Measurements from ENCODE around the gene ZNF184. TPM values are rescaled to one million over a fixed set of nuclear protein-coding genes. Genes with fewer than 3 reads are reported as not detected.

Gene ZNF184
- total RNA-seq, 1 experiment from 2014 or later, result 7.1 TPM

DNA sequence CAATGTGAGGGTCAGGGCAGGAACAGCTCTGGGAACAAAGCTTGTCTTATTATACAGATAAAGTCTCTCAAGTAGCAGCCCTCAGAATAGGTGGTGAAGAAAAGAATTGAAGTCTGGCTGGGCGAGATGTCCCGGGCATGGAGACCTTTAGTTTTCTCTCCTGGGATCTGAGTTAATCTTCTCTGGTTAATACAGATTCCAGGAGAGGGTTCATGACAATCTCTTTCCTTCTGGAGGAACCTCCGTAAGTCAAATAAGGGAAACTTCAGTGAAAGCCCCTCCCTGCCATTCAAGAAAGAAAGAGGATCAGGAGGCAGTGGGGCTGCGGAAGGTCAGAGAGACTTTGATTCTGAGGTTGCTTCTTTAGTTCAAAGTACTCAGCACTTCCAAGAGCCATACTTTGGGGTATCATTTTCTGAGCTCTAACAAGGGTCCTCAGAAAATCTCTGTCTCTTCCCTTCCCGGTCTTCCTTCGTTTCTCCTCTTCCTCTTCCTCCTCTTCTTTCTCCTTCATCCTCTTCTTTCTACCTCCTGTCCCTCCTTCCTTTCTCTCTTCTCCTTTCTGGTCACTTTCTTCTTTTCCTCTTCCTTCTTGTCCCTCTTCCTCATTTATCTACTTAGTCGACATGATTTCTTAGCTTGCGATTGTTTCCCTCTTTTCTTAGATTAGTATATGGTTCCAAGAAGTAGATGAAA lies 4.6 kb upstream of the ZNF184 start:
- no peak for ATAC-seq
- H3K36me3 Mint-ChIP-seq, result no peaks in the 10 kb centered on the region
- no peak overlapping the region for H3K4me3 Mint-ChIP-seq
- no peak overlapping the region for H3K27ac Mint-ChIP-seq
- no peak for DNase-seq (ENCODE audit: low spot score)
- H3K9me3 Mint-ChIP-seq, result no peaks in the 10 kb centered on the region
- H3K4me1 Mint-ChIP-seq, result peaks cover 19% of the 10 kb centered on the region
- ChIA-PET CTCF (interaction anchor here (1.1 to 1.2 kb wide), 2 partner anchors 165 to 295 kb away, joined by 3 to 4 read pairs; partner anchors contain the start of gene POM121L2), POLR2A (no interaction called here)
- TF ChIP-seq ZNF263 (CRISPR knock-in tag; IDR thresholded peaks at IDR 0.05; ENCODE audit: low read depth) (no peak), NR2C2 (CRISPR knock-in tag; IDR thresholded peaks at IDR 0.05) (no peak), ATF2 (CRISPR knock-in tag; IDR thresholded peaks at IDR 0.05; ENCODE audit: borderline replicate concordance, low read depth) (no peak), SMAD4 (CRISPR knock-in tag; IDR thresholded peaks at IDR 0.05) (no peak), NFE2L1 (CRISPR knock-in tag; IDR thresholded peaks at IDR 0.05) (no peak)
- TF ChIP-seq, protein P1, sequence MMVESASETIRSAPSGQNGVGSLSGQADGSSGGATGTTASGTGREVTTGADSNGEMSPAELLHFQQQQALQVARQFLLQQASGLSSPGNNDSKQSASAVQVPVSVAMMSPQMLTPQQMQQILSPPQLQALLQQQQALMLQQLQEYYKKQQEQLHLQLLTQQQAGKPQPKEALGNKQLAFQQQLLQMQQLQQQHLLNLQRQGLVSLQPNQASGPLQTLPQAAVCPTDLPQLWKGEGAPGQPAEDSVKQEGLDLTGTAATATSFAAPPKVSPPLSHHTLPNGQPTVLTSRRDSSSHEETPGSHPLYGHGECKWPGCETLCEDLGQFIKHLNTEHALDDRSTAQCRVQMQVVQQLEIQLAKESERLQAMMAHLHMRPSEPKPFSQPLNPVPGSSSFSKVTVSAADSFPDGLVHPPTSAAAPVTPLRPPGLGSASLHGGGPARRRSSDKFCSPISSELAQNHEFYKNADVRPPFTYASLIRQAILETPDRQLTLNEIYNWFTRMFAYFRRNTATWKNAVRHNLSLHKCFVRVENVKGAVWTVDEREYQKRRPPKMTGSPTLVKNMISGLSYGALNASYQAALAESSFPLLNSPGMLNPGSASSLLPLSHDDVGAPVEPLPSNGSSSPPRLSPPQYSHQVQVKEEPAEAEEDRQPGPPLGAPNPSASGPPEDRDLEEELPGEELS (CRISPR knock-in tag; IDR thresholded peaks at IDR 0.05), result no peak
- TF ChIP-seq, protein P2, sequence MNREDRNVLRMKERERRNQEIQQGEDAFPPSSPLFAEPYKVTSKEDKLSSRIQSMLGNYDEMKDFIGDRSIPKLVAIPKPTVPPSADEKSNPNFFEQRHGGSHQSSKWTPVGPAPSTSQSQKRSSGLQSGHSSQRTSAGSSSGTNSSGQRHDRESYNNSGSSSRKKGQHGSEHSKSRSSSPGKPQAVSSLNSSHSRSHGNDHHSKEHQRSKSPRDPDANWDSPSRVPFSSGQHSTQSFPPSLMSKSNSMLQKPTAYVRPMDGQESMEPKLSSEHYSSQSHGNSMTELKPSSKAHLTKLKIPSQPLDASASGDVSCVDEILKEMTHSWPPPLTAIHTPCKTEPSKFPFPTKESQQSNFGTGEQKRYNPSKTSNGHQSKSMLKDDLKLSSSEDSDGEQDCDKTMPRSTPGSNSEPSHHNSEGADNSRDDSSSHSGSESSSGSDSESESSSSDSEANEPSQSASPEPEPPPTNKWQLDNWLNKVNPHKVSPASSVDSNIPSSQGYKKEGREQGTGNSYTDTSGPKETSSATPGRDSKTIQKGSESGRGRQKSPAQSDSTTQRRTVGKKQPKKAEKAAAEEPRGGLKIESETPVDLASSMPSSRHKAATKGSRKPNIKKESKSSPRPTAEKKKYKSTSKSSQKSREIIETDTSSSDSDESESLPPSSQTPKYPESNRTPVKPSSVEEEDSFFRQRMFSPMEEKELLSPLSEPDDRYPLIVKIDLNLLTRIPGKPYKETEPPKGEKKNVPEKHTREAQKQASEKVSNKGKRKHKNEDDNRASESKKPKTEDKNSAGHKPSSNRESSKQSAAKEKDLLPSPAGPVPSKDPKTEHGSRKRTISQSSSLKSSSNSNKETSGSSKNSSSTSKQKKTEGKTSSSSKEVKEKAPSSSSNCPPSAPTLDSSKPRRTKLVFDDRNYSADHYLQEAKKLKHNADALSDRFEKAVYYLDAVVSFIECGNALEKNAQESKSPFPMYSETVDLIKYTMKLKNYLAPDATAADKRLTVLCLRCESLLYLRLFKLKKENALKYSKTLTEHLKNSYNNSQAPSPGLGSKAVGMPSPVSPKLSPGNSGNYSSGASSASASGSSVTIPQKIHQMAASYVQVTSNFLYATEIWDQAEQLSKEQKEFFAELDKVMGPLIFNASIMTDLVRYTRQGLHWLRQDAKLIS (CRISPR knock-in tag; IDR thresholded peaks at IDR 0.05; ENCODE audit: borderline replicate concordance), result no peak
- peaks cover 3% of the 10 kb centered on the region; the same call in 1 of the 2 replicates for H3K27me3 Mint-ChIP-seq (ENCODE audit: low read depth)

- no peaks in the 10 kb centered on the region for H3K9me3 Mint-ChIP-seq
- DNase-seq (ENCODE audit: low spot score), result no peak
- ATAC-seq, result no peak
- peaks cover 29% of the 10 kb centered on the region for H3K4me1 Mint-ChIP-seq
- no peak overlapping the region for H3K4me3 Mint-ChIP-seq
- H3K27me3 Mint-ChIP-seq (ENCODE audit: low read depth), result no peaks in the 10 kb centered on the region
- H3K27ac Mint-ChIP-seq, result no peak overlapping the region
- no peaks in the 10 kb centered on the region for H3K36me3 Mint-ChIP-seq
- CTCF ChIA-PET, result no interaction called here
- POLR2A ChIA-PET, result no interaction called here
- TF ChIP-seq JUN (CRISPR knock-in tag; IDR thresholded peaks at IDR 0.05) (no peak), SOX15 (CRISPR knock-in tag; IDR thresholded peaks at IDR 0.05) (no peak), ZNF232 (CRISPR knock-in tag; IDR thresholded peaks at IDR 0.05) (no peak), ZNF317 (CRISPR knock-in tag; IDR thresholded peaks at IDR 0.05; ENCODE audit: borderline replicate concordance, low read depth) (no peak), NR3C1 (CRISPR knock-in tag; conservative IDR thresholded peaks at IDR 0.05; ENCODE audit: low read depth) (no peak), OVOL2 (CRISPR knock-in tag; IDR thresholded peaks at IDR 0.05; ENCODE audit: borderline replicate concordance) (no peak)
- TF ChIP-seq, protein P3, sequence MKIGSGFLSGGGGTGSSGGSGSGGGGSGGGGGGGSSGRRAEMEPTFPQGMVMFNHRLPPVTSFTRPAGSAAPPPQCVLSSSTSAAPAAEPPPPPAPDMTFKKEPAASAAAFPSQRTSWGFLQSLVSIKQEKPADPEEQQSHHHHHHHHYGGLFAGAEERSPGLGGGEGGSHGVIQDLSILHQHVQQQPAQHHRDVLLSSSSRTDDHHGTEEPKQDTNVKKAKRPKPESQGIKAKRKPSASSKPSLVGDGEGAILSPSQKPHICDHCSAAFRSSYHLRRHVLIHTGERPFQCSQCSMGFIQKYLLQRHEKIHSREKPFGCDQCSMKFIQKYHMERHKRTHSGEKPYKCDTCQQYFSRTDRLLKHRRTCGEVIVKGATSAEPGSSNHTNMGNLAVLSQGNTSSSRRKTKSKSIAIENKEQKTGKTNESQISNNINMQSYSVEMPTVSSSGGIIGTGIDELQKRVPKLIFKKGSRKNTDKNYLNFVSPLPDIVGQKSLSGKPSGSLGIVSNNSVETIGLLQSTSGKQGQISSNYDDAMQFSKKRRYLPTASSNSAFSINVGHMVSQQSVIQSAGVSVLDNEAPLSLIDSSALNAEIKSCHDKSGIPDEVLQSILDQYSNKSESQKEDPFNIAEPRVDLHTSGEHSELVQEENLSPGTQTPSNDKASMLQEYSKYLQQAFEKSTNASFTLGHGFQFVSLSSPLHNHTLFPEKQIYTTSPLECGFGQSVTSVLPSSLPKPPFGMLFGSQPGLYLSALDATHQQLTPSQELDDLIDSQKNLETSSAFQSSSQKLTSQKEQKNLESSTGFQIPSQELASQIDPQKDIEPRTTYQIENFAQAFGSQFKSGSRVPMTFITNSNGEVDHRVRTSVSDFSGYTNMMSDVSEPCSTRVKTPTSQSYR (CRISPR knock-in tag; IDR thresholded peaks at IDR 0.05), result no peak
- TF ChIP-seq, protein P1 (CRISPR knock-in tag; IDR thresholded peaks at IDR 0.05), result no peak
- TF ChIP-seq, protein P2 (CRISPR knock-in tag; IDR thresholded peaks at IDR 0.05; ENCODE audit: borderline replicate concordance), result no peak
- TF ChIP-seq, protein P4, sequence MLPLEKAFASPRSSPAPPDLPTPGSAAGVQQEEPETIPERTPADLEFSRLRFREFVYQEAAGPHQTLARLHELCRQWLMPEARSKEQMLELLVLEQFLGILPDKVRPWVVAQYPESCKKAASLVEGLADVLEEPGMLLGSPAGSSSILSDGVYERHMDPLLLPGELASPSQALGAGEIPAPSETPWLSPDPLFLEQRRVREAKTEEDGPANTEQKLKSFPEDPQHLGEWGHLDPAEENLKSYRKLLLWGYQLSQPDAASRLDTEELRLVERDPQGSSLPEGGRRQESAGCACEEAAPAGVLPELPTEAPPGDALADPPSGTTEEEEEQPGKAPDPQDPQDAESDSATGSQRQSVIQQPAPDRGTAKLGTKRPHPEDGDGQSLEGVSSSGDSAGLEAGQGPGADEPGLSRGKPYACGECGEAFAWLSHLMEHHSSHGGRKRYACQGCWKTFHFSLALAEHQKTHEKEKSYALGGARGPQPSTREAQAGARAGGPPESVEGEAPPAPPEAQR (CRISPR knock-in tag; IDR thresholded peaks at IDR 0.05), result no peak
Measured at GRCh38 chr6:27476090-27476489, 3.2 kb upstream of the ZNF184 start.
